Dermis blood vessel endothelial cell (primary cell): ENCODE data around the gene SETD1B. TPM values are rescaled to one million over a fixed set of nuclear protein-coding genes. Genes with fewer than 3 reads are reported as not detected.

ENCODE experiments used
- DNase-seq: peaks from one replicate; pipeline ENCODE4 v3.0.0; 2010
- total RNA-seq: library from RNA; depleted of rRNA; stranded (reverse); fragments of >200 nt; gene quantifications from 2 replicates; pipeline ENCODE4 v1.2.3, GENCODE V29; 2014

Gene SETD1B
- total RNA-seq, 1 donor from 2014 or later: 2.7 TPM

GRCh38 chr12:121809712-121810116 lies 5.9 kb downstream of the SETD1B start:
- no peak for DNase-seq

- no peak for DNase-seq
These were observed 6.5 kb downstream of the SETD1B start for GRCh38 chr12:121810234-121810817.

- no peak for DNase-seq
These were observed 7.1 kb downstream of the SETD1B start for GRCh38 chr12:121810833-121811433.

GRCh38 chr12:121811434-121812319 lies 7.9 kb downstream of the SETD1B start:
- peak; percentile 78 for DNase-seq

- DNase-seq: peak; percentile 76
These were observed 8.6 kb downstream of the SETD1B start for GRCh38 chr12:121812320-121812871.

- peak; percentile 22 for DNase-seq
These were observed 9.4 kb downstream of the SETD1B start for GRCh38 chr12:121812921-121813896.

GRCh38 chr12:121813951-121814350 lies 10.1 kb downstream of the SETD1B start:
- DNase-seq: no peak

GRCh38 chr12:121814429-121815119 lies 10.8 kb downstream of the SETD1B start:
- no peak for DNase-seq

GRCh38 chr12:121815263-121815662 lies 11.5 kb downstream of the SETD1B start:
- no peak for DNase-seq

GRCh38 chr12:121816925-121817647 lies 13.3 kb downstream of the SETD1B start:
- DNase-seq: no peak

- no peak for DNase-seq
These were observed 13.8 kb downstream of the SETD1B start for GRCh38 chr12:121817648-121818043.

- DNase-seq: no peak
These were observed 15.6 kb downstream of the SETD1B start for GRCh38 chr12:121819212-121819949.

- no peak for DNase-seq
These were observed 16.2 kb downstream of the SETD1B start for GRCh38 chr12:121820056-121820455.

- DNase-seq: no peak
These were observed 18.7 kb downstream of the SETD1B start for GRCh38 chr12:121822393-121823100.

- DNase-seq: no peak
These were observed 19.4 kb downstream of the SETD1B start for GRCh38 chr12:121823101-121823726.

- DNase-seq: no peak
These were observed 19.9 kb downstream of the SETD1B start for GRCh38 chr12:121823727-121824115.

GRCh38 chr12:121825041-121825523 lies 21.3 kb downstream of the SETD1B start:
- DNase-seq: no peak

GRCh38 chr12:121826318-121827150 lies 22.7 kb downstream of the SETD1B start:
- no peak for DNase-seq
